SHP77 (cell line): ENCODE results near the gene COL24A1.
"Not testable (repeated sequence)": the region's sequence is repeated elsewhere in the genome, so short reads cannot be mapped to it uniquely, and the experiment has no call there.

ENCODE experiments used
- DNase-seq, 2 experiments: peaks; one replicate each; lab custom pipeline; 2025; lab: John Stamatoyannopoulos, UW

The COL24A1 gene

GRCh38 chr1:85801520-85801919, 355.1 kb downstream of the COL24A1 start:
- no peak for DNase-seq

- DNase-seq, result no peak
These were observed 356.8 kb downstream of the COL24A1 start for GRCh38 chr1:85799737-85800136.

DNA sequence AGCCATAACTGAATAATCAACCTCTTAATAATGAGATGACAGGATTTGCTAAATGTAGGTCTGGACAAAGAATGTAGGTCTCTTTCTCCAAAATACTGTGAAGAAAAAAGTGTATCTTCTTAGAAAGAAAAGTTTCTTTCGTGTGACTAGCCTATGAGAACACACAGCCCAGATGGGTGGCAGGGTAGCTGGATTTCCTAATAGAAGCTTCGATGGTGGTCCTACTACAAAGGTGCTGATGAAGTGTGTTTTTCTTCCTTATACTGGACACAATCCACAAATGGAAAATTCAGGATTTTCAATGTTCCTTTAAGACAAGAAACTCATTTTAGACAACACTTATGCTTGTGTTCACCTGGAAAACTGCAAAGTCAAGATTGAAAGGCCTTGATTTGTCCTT, 358.2 kb downstream of the COL24A1 start:
- no peak for DNase-seq

DNA sequence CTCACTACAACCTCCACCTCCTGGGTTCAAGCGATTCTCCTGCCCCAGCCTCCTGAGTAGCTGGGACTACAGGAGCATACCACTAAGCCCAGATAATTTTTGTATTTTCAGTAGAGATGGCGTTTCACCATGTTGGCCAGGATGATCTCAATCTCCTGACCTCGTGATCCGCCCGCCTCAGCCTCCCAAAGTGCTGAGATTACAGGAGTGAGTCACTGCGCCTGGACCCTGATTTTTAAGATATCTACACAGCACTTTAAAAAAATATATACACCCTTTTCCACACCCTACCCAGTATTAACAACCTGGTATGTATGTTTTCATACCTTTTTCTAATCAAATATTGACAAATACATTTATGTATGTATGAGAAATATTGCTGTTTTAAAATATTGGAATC, 379.6 kb downstream of the COL24A1 start:
- DNase-seq, result not testable (repeated sequence)

DNA sequence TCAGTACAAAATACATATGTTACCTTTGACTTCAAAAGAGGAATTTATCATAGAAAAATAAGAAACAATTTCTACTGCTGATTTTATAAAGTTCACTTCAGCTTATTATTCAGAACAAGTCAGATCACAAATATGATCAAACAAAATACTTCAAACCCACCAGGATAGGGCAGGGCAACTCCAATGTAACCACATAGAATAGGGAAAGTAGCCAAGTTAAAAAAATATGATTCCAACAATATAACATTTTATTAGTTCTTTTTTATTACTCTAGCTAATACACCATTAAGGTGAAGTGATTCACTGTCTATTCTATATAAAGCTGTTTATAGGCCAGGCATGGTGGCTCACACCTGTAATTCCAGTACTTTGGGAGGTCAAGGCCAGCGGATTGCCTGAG, 393.8 kb downstream of the COL24A1 start:
- no peak for DNase-seq

GRCh38 chr1:85756864-85757263, 399.7 kb downstream of the COL24A1 start:
- no peak for DNase-seq

DNA sequence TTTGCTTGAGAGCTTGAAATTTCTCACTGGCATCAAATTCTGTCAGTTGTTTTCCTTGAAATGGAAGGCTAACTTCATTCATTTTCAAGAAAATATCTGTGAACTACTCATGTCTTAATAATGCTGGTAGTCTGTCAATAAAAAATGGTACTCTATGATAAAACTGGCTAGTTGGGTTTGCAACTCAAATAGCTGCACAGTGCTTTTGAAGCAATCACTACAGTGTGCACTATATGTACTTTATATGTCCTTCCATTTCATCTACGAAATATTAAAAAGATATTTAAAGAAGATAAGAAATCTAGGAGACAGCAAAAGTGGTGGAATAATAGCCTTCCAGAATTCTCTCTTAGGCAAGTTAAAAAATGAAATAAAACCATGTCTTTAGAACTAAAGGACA, 408.5 kb downstream of the COL24A1 start:
- DNase-seq, result peak in 1 of 2 experiments; percentile 2

- DNase-seq, result no peak
These were observed 409.8 kb downstream of the COL24A1 start for GRCh38 chr1:85746777-85747176.

DNA sequence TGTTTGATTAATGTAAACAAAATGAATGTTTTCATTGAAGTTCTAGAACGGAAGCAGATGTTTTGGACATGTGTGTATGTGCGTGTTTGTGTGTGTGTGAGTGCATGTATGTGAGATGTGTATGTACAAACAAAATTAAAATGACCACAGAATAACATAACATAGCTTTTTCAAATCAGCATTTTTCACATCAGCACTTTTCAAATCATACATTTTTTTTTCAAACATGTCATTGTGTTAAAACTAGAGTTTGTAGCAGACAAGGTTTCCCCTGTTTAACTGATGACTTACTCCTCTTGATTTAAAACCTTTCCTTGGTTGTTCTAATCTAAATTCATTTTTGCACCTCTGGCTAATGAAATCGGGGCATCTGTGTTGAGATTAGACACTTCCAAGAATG, 412.8 kb downstream of the COL24A1 start:
- DNase-seq, result no peak

- no peak for DNase-seq
These were observed 421.6 kb downstream of the COL24A1 start for GRCh38 chr1:85734931-85735330.

DNA sequence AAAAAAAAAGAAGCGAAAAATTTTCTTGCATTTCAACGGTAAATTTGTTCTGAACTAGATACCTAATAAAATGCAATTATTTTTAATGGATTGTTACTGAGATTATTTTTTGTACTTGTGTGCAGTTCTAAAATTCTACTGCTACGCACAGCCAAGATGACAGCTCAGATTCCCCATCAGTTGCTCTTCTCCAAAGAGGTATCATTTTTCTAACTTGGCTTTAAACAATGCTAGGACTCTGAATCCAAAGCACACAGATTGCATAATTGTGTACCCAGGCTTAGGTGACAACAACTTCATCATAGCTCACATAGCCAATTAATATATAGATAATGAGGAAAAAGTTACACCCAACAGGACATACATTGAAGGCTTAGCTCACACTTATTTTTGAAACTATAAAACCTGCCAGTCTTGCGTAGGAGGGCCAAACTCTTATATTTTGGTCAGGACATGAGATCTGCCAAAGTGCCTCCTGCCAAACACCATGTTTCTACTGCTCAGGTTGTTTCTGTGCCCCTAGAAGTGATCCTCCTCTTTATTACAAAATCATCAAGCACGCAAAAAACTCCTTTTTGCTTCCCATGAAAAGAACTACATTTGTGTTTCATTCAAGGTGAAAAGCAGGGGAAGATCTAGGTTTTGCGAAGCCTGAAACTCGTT, 437.8 kb downstream of the COL24A1 start:
- DNase-seq, result no peak

GRCh38 chr1:85714418-85715114, 442.0 kb downstream of the COL24A1 start:
- DNase-seq, result not testable (repeated sequence)

DNA sequence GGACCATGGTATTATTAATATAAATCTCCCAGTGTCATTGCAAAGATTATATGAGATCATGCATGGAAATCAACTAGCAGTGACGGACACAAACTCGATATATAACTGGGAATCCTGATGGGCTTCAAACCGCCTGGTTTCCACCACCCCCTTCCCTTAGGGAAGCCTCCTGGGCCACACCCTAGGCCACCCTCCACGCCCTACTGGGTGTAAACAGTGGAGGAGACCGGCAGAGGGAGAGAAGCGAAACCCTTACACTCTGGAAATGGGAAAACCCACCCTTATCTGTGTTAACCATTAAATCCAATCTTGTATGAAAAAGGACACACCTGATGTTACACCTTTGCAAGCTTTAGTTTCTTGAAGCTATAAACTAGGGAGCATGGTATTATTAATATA, 447.7 kb downstream of the COL24A1 start:
- DNase-seq, result peak in 1 of 2 experiments; percentile 25

- peak; percentile 94 to 96 for DNase-seq
These were observed 448.4 kb downstream of the COL24A1 start, which contains the start of gene ZNHIT6 for GRCh38 chr1:85707990-85708828. Gene ZNHIT6, minus strand, starts transcription at chr1:85708433. Its CDS starts 149 bp downstream, at chr1:85708284.

DNA sequence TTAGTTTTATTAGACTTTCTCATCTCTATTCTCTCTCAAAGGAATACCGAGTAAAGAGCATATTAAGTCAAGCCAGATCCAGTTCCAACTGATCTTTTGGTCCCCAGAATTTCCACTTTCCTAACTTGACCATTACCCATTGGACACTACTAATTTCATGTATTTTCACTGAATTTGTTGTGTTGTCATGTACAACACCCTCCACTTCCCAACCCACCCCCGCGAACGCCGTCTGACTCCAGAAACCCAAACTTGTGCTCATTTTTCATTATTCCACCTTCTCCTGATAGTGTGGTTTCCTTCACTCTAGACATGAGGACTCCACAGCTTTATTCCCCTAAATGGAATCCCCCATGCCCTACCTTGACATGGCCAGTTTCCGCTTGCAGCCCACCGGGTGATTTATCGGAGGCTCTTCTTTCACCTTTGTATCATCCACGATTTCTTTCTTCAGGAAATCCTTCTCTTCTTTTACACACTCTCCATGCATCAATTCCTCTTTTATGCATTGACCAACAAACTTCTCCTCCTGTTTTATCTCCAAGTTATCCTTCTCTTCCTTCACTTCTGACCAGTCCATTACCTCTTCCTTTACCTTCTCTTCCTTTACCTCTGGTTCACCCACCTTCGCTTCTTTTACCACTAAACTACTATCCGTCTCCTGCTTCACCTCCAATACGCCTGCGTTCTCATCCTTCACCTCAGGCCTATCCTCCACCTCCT, 449.1 kb downstream of the COL24A1 start:
- DNase-seq, result no peak

- no peak for DNase-seq
These were observed 450.6 kb downstream of the COL24A1 start for GRCh38 chr1:85705940-85706339.

DNA sequence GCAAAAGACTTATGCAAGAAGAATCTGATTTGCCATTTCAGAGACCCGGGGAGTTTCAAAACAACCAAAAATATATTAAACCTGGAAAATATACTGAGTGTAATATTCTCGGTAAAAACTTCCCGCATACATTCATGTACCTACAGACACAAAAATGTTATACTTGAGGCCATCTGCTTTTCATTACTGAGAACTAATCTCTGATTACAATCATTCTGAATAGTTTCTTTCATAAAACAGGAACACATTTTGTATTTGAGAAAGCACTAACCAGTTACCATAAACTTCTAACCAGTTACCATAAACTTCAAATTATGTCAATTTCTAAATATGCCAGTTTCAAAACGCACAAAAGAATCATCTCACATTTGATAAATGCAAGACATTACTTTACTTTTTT, 456.1 kb downstream of the COL24A1 start:
- no peak for DNase-seq

DNA sequence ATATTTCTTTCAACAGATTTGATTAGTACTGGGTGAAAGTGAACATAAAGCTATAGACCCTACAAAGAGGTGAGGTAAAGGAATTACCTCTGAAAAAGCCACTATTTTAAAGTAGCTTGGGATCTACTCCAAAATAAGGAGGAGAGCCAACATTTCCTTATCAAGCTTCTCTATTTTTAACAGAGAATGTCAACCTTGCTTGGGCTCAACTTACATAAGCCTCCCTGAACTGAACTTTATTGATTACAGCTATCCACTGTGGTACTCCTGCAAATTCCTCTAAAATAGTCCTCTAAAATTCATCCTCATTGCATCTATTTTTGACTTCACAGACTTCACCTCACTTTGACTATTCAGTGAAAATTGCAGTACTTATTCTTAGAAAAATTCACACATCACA, 458.7 kb downstream of the COL24A1 start:
- no peak for DNase-seq

DNA sequence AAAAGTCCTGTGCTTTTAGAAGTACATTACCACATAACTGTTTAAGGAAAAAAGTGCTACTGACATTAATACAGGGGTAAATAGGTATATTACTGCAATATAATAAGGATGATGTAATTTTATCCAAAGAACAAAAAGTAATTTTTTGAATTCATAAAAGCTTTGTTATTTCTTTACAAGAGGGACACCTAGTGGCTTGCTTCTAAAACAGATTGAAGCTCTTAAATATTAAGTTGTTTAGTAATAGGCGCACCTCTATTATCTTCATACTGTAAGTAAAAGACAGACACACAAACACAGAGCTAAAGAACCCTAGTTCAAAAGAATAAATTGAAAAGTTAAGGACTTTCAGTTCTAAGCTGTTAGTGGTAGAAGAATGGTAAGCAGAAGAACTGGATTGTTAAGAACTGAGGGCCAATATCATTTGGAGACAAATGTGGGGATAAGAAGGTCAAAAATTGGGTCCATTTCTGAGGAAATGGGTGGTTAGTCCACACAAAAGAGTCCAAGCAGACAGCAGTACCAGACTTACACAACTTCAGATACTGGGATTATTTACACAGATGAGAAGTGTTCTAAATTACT, 463.8 kb downstream of the COL24A1 start:
- DNase-seq, result no peak

- DNase-seq, result no peak
These were observed 466.7 kb downstream of the COL24A1 start for GRCh38 chr1:85689775-85690404.
